Right lobe of liver (tissue), 6 donors: ENCODE measurements around the gene FADD. TPM values are rescaled to one million over a fixed set of nuclear protein-coding genes. Genes with fewer than 3 reads are reported as not detected.

Experiments
- ATAC-seq, 4 donors: fragments of 200-7000 bp; cut with Tn5 transposase; one replicate each; pipeline ENCODE4 v1.9.1; 2020; ENCODE audit warnings: mild to moderate bottlenecking in 4 of 4, moderate library complexity in 4 of 4
- DNase-seq, 3 donors: peaks; one replicate each; pipeline ENCODE4 v3.0.0-alpha.2; 2020
- H3K27ac ChIP-seq, 3 donors: fragments of 200-600 bp; one replicate each; pipeline ENCODE4 v1.8.0; 2022
- H3K27me3 ChIP-seq, 2 donors: fragments of 200-600 bp; one replicate each; pipeline ENCODE4 v1.8.0; 2022
- H3K36me3 ChIP-seq, 4 donors: fragments of 200-600 bp; sonication (generic) in 1 of 4; one replicate each; pipeline versions ENCODE4 v1.5.1 to v1.8.0; 2017 to 2022; ENCODE audit warnings: control low read depth in 1 of 4
- H3K4me1 ChIP-seq, 4 donors: fragments of 200-600 bp; sonication (generic) in 1 of 4; one replicate each; pipeline versions ENCODE4 v1.5.1 to v1.8.0; 2017 to 2022; ENCODE audit warnings: control low read depth in 1 of 4
- H3K4me3 ChIP-seq, 3 donors: fragments of 200-600 bp; one replicate each; pipeline ENCODE4 v1.8.0; 2022
- H3K9me3 ChIP-seq, 4 donors: fragments of 200-600 bp; sonication (generic) in 1 of 4; one replicate each; pipeline versions ENCODE4 v1.5.1 to v1.8.0; 2017 to 2022; ENCODE audit warnings: control low read depth in 1 of 4
- POLR2A ChIP-seq: fragments of 450-650 bp; IDR thresholded peaks from one replicate; pipeline ENCODE4 v1.6.1; 2017; ENCODE audit warnings: antibody characterized with exemption, mild to moderate bottlenecking
- WGBS: methylation state at CpG from one replicate; pipeline ENCODE4 v1.1.6; 2018; ENCODE audit warnings: low coverage, low lambda C conversion rate; ENCODE audit not compliant: insufficient coverage; ENCODE audit errors: missing lambda C conversion rate; 5-methylcytosine and 5-hydroxymethylcytosine counted together
- intact Hi-C, 2 donors: fragments of 100-400 bp; cut with DNase I; formaldehyde crosslinking; loops; one replicate each; pipeline versions ENCODE4 v1.11.2 to v1.14.1; 2022
- total RNA-seq, 6 experiments: library from RNA; depleted of rRNA in 2 of 6; stranded (reverse); fragments of >200 nt in 2 of 6; fragmentation: NEBNext Ultra II Directional in 3 of 6; extraction: Animal tissue kit (Norgen Biotek cat#: 25700) in 3 of 6; gene quantifications; one replicate each; pipeline versions ENCODE4 v1.1.0 to v1.2.4, GENCODE V29; 2016 to 2023
- TF ChIP-seq, protein P1 (sequence below), 4 donors: fragments of 200-600 bp in 3 of 4; fragments of 450-650 bp in 1 of 4; IDR thresholded peaks; one replicate each; pipeline versions ENCODE4 v1.5.1 to v1.8.0; 2016 to 2022; ENCODE audit warnings: antibody characterized with exemption in 4 of 4, mild to moderate bottlenecking in 2 of 4
- donor health status: DM: no; HTN: yes; CAD: no.
- donor health status: DM: no; HTN: no; CAD: no.
- donor health status: DM: no; HTN: no; CAD: no.
- donor health status: DM: no; HTN: yes; CAD: no.
- donor health status: DM: no; HTN: yes; CAD: no.

The FADD gene
- total RNA-seq, 6 experiments from 2014 or later = 8.8 to 17.5 (median 10.6) TPM

DNA sequence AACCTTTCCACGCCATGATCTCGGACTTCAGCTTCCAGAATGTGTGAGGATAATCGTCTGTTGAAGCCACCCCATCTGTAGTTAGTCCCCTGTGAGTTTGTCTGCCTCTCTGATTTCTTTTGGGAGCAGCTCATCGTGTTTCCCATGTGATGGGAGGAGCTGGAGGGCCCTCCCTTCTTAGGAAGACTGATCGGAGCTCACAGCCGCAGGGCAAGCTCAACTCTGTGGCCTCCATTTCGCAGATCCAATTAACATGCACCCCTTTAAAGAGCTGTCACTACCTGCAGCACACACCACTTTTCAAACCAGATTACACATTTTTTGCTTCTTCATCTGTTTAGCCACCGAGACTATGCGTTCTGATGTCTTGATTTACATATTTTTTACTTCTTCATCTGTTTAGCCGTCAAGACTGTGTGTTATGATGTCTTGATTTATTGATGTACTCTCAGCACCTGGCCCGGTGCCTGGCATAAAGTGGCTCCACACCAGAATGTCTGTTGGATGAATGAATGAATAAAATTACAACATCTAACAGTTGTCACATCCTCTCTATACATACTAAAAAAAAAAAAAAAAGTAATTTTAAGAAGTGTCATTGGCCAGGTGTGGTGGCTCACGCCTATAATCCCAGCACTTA is 52.5 kb downstream of the FADD start:
- Histone ChIP-seq H3K27me3 (no peaks in the 10 kb centered on the region), H3K36me3 (no peaks in the 10 kb centered on the region), H3K27ac (no peak overlapping the region), H3K4me3 (no peak overlapping the region), H3K4me1 (no peaks in the 10 kb centered on the region), H3K9me3 (no peaks in the 10 kb centered on the region)
- WGBS = 77% methylated on average over 12 of the region's 12 CpGs
- intact Hi-C loops = no loop called here
- TF ChIP-seq, protein P1, sequence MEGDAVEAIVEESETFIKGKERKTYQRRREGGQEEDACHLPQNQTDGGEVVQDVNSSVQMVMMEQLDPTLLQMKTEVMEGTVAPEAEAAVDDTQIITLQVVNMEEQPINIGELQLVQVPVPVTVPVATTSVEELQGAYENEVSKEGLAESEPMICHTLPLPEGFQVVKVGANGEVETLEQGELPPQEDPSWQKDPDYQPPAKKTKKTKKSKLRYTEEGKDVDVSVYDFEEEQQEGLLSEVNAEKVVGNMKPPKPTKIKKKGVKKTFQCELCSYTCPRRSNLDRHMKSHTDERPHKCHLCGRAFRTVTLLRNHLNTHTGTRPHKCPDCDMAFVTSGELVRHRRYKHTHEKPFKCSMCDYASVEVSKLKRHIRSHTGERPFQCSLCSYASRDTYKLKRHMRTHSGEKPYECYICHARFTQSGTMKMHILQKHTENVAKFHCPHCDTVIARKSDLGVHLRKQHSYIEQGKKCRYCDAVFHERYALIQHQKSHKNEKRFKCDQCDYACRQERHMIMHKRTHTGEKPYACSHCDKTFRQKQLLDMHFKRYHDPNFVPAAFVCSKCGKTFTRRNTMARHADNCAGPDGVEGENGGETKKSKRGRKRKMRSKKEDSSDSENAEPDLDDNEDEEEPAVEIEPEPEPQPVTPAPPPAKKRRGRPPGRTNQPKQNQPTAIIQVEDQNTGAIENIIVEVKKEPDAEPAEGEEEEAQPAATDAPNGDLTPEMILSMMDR (IDR thresholded peaks at IDR 0.05) = no peak
- no peak for TF ChIP-seq POLR2A
- ATAC-seq (no peak), DNase-seq (no peak)

Other genes starting within 250 kb of the FADD start
- 100 to 1,000 TPM in 3 of 6 experiments, 10 to 100 TPM in 3; 32.1 to 292 (median 78.0) TPM for gene ANO1, start 125.0 kb upstream of the FADD start, total RNA-seq
- 10 to 100 TPM; 21.1 to 27.0 (median 22.7) TPM for gene PPFIA1, start 67.4 kb downstream of the FADD start, total RNA-seq
- gene CTTN, start 195.2 kb downstream of the FADD start, total RNA-seq = 10 to 100 TPM; 63.6 to 90.8 (median 78.5) TPM